Activated CD4-positive, alpha-beta T cell treated with anti-CD3 and anti-CD28 coated beads, Interleukin-2, amount 50 U/mL, for 24 hours (primary cell): ENCODE results near the gene LIN54.
A peak's percentile ranks its signal among the peaks of the same experiment; 100 is the strongest.
"Not testable (repeated sequence)": the region's sequence is repeated elsewhere in the genome, so short reads cannot be mapped to it uniquely, and the experiment has no call there.

ENCODE experiments used
- DNase-seq, 2 donors: peaks; one replicate each; pipeline ENCODE4 v3.0.0-alpha.2; 2020; ENCODE audit warnings: low read depth in 1 of 2, low spot score in 1 of 2

Gene LIN54

DNA sequence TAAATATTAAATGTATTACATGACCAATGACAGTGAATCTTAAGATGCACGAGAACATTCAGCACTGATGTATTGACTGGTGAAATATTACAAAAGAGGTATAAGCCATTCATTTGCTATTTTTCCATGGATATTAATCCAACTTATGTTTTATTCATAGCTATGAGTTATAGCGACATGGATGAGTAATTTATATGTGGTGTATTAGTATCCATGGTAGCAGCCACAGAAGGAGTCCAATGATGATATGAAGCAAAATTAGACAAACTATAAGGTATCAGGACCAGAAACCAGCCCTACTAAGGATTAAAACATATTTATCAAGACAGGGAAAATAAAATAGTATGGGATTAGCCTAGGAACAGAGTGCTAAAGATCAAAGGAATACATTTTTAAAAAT lies 59.4 kb downstream of the LIN54 start:
- no peak for DNase-seq

DNA sequence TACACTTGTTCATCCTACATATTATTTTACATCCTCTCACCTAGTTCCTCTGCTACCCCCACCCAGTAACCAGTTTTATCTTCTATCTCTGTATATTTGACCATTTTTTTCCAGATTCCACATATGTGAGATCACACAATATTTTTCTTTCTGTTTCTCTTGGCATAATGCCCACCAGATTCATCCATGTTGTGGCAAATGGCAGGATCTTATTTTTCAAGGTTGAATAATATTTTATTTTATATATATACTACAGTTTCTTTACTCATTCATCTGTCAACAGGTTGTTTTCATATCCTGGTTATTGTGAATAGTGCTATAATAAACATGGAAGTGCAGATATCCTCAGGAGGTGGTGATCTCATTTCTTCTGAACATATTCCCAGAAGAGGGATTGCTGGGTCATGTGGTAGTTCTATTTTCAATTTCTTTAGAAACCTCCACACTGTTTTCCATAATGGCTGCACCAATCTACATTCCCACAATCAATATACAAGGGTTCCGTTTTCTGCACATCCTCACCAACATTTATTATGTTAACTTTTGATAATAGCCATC lies 61.9 kb downstream of the LIN54 start:
- DNase-seq: no peak

DNA sequence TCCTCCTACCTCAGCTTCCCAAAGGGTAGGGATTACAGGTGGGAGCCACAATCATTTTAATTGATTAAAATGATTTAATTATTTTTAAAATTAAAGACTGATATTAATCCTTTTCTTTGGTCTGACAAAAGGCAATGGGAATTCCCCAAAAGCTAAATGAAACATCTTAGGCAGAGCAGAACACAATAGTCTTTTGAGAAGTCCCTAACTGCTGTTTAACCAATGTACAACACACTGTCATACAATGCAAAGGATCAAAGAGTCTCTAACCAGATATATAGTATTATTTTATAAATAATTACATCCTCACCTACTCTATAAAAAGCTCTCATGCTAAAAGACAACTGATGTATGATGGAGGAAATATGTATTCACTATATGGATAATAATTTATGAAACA lies 63.1 kb downstream of the LIN54 start:
- no peak for DNase-seq

DNA sequence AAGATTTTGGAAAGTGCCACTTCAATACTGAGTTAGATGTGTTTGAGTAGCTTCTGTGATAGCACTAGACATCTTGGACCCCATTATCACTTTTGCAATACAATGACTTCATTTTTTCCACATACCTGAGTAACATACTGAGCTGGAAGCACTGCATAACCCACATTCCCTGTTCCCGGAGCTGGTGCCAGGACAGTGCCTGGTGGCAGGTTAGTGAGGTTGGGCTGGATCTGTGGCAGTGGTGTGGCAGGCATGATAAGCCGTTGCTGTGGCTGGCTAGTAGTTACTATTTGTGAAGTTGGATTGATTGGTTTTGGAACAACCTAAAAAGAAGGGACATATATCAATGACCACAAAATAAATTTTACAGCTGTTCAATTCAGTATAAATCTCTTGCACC lies 71.2 kb downstream of the LIN54 start:
- no peak for DNase-seq

DNA sequence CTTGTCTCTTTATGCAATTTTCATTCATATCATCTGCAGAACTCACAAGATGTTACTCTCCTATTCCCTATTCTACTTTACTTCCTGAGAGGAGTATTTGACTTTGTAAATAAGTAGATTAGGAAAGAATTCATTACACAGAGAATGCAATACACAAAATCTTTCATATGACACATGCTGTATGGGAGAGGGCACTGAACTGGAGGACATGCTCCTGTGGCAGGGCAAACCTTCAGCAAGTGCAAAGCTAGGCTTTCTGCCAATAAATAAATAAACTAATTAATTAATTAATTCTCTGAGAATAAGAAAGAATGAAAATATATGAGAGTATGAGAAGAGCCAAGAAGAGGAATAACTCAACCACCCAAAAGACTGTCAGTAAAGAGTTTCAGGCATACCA lies 76.2 kb downstream of the LIN54 start:
- no peak for DNase-seq

DNA sequence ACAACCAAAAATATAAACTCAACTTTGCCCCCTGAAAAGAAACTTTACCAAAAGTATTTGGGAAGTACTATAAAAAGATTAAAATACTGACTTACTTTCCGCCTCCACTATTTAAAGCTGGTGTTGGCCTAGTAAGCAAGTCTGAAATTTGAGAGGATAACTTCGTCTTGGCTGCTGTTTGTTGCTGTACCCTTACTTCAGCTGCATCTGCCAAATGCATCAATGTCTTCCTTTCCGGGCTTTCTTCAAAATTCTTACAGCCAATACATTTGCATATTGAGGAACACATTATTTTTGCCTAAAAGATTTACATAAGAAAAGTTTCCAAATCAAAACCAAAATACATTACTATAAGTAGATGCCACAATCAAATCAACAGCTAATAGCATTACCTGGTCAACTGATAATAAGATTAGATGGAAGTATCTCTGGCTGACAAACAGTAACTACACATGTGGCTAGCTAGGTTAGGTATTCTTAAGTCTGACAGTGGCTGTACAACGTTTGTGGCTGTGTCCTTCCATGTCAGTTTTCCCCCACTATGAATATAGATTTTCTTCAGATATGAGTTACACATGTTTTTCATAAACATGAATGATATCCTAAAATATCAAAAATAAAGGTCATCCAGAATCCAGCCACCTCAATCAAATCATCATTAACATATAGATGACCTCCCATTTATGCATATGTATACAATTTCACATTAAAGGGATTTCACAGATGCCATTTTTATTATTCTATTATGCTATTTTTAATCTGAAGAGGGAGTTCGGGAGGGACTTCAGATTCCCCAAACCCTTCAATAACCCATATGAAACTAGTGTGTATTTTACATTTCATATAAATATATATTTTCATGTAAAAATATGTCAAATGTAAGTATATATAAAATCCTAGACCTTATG lies 79.5 kb downstream of the LIN54 start:
- DNase-seq: no peak

DNA sequence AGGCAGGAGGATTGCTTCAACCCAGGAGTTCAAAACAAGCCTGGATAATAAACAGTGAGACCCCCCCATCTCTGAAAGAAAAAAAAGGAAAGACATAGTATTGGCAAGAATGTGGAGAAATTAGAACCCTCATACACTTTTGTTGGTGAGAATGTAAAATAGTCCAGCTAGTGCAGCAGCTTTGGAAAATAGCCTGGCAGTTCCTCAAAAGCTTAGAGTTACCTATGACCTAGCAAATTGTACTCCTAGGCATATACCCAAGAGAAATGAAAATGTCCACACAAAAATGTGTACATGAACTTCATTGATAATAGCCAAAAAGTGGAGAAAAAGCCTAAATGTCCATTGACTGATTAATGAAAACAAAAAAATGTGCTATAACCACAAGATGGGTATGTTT lies 88.8 kb downstream of the LIN54 start:
- DNase-seq: no peak

DNA sequence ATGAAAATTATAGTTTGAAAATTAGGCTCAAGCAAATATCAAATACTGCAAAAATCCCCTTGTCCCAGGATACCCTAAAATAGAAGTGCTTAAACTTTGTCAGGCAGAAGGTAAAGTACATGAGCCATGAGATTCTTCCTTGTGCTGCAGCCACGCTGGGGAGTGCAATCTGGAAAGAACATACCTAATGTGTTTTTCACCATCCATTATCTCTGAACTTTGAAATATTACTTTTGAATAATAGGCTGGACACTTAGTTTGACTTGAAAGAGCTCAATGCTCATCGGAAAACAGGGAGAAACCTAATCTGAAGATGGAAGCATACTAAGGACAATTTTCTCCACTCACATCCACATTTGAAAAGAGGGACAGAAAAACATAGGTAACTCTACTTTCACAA lies 91.2 kb downstream of the LIN54 start:
- no peak for DNase-seq

DNA sequence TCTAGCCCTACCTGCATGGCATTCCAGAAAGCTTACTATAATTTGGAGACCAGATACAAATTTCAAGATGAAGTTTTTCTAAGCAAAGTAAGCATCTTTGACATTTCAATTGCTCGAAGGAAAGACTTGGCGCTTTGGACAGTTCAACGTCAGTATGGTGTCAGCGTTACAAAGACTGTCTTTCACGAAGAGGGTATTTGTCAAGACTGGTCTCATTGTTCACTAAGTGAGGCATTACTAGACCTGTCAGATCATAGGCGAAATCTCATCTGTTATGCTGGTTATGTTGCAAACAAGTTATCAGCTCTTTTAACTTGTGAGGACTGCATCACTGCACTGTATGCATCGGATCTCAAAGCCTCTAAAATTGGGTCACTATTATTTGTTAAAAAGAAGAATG lies 92.5 kb downstream of the LIN54 start:
- DNase-seq: no peak

DNA sequence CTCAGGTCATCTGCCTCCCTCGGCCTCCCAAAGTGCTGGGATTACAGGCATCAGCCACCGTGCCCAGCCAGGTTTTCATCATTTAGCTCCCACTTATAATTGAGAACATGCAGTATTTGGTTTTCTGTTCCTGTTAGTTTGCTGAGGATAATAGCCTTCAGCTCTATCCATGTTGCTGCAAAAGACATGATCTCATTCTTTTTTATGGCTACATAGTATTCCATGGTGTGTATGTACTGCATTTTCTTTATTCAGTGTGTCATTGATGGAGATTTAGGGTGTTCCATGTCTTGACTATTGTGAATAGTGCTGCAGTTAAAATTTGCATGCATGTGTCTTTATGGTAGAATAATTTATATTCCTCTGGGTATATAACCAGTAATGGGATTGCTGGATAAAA lies 96.7 kb downstream of the LIN54 start:
- DNase-seq: not testable (repeated sequence)

DNA sequence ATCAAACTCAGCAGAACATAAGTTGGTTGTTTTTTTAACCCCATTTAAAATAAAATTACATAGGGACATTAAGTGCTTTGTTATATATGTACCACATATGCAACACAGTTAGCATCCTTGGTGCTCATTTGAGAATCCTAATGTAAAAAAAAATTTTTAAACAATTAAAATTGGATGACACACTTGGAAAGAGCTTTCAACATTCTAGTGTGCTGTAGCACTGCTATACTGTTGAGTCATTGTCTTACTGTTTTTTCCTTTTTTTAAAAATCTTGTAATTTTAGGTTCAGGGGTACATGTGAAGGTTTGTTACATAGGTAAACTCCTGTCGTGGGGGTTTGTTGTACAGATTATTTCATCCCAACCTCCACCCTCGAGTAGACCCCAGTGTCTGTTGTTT lies 97.3 kb downstream of the LIN54 start:
- DNase-seq: no peak

DNA sequence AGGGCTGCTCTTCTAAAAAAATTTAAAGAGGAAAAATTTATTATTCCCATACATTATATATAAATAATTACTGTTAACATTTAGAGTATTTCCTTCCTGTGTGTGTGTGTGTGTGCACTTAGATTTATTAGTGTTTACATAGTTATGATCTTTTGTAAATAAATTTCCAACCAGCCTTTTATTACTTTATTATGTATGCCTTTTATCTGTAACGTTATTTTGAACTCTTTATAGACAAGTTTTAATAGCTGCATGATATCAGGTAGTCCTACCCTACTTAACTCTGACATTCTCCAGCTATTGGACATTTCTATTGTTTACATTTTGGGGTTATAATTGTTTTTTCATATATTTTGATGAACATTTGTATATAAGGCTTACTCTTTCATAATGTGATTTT lies 101.3 kb downstream of the LIN54 start:
- DNase-seq: no peak

DNA sequence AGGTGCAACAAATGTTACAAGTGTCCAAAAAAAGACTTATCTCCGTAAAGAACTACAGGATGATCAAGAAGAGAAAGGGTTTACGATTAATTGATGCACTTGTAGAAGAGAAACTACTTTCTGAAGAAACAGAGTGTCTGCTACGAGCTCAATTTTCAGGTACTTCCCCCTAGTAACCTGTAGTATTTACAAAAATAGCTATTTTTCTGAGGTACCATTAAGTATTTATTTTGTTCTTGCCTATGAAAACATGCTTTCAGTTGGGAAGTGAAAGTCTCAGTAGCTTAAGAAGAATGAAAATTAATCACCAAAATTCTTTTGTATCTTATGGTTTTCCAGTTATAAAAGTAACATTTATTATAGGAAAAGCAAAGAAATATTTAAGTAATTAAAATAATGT lies 104.2 kb downstream of the LIN54 start:
- no peak for DNase-seq

DNA sequence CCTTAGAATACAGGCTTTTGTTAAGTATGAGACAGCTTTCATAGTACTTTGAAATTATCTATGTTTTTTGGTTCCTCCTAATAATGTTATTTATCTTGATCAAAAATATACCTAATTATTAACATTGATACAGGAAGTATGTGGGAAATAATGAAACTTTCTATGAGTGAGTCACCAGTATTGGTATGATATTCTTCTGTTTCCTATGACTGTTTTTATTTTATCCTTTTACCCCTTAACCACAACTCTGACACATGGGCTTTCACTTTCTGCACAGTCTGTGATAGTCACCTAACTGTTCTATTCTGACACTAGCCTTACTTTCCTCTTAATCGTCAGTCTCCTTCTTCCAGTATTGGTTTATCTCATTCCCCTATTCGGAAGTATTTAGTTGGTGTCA lies 105.4 kb downstream of the LIN54 start:
- DNase-seq: peak in 1 of 2 donors; percentile 59

DNA sequence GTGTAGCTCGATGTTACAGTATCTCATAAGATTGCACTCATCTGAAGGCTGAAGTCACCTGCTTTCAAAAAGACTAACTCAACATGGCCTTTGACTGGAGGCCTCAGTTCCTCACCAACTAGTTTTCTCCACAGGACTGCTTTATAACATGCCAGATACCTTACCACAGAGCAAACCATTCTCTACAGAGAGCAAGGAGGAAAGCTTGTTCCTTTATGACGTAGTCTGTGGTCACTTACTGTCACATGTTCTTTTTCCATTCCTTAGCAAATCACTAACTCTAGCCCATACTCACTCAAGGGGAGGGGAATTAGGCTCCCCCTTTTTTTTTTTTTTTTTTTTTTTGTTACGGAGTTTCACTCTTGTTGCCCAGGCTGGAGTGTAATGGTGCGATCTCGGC lies 106.9 kb downstream of the LIN54 start:
- no peak for DNase-seq

DNA sequence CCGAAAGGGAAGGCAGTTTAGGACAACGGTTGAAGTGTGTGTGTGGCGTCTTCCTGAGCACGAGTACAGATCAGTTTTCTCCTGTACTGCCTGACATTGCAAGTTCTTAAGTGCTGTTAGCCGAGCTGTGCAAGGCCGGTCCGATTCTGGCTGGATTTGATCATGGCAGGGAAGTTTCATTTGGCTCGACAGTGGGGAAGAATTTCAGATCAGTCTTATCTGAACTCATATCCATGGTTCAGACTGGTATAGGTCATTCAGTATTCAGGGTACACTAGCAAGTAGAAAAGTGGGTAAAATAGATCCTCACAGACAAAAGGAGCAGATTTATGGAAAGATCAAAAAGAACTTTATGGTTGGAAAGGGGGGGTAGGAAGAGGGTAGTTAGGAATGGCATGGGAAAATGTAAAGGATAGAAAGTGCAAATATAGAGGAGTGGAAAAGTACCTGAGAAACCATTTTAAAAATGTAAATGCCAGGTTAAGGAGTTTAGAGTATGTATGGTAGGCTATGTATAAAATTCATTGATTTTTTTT lies 109.4 kb downstream of the LIN54 start:
- no peak for DNase-seq

DNA sequence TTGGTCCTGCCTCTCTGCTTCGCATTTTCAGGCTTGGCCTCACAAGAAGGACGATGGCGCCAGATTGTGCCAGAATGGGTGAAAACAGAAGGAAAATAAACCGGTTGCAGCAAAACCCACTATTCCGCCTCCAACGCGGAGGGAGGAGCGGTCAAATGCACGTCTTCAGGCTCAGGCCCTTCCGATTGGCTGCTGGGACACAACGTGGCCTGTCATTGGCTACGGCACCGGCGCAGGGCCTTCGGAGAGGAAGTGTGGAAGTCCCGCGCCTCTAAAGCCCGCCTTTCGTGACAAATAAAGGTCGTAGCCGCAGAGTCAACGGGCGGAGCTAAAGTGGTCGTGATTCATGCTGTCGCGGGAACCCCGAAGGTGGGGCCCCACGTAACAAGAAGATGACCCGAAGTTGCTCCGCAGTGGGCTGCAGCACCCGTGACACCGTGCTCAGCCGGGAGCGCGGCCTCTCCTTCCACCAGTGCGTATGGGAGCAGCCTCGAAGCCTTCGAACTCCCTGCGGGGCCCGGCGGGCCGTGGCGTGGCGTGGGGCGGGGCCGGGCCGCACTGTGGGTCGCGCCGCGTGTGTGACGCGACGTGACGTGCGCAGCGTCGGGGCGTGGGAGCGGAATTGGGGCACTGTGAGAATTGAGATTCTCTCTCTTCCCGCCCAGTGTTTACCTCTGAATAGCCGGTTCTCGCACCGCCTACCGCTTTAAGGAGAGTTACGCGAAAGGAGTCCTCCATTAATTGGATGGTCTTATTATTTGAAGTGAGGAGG lies 110.0 kb downstream of the LIN54 start, which contains the start of gene THAP9:
Gene THAP9 (plus strand): TSS at position 325 of the 772 bp plus-strand sequence. CDS start 68 bp downstream, at position 393.
- DNase-seq: peak; percentile 92 to 97

DNA sequence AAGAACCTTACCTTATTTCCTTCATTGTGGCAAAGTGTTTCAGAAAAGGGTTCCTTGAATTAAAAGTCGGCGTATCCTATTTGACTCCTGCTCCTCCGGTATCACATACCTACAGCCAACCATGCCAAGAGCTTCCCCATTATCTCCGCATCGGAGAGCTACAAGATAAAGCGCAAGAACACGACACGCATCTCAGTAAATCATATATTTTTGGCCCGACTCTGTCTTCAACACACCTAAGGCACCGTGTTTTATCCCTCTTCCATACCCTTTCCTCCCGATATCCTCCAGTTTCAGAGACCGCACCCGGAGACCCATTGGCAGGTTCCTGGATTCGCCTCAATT lies 110.6 kb downstream of the LIN54 start:
- DNase-seq: peak in 1 of 2 donors; percentile 22

DNA sequence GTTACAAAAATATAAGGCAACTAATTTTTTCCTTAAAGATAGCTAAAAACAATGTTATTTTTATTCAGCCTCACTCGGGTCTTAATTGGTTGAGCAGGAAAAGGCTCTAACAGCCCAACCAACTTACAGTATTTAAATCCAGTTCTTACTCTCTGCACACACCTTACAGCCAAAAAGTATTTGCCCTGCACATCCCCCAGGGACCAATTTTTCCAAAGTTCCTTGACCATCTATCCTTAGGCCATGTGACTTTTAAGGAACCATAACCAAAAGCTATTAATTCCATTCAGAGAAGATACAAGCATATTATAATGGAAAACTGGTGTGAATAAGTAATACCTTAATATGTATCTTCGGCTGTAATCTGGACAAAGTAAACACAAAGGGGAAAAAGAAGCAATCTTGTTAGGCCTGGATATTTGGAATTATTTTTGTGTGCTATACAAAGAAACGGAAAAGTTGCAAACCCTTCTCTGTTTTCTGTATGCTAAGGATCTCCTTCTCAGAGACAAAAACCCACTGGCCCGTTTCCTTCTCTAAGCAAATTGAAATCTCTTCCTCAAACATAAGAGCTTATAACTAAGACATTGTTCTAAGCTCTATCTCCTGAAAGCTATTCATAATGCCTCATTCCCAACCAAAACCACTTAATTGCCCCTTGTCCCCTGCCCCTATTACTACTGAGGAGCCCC lies 111.1 kb downstream of the LIN54 start:
- no peak for DNase-seq

DNA sequence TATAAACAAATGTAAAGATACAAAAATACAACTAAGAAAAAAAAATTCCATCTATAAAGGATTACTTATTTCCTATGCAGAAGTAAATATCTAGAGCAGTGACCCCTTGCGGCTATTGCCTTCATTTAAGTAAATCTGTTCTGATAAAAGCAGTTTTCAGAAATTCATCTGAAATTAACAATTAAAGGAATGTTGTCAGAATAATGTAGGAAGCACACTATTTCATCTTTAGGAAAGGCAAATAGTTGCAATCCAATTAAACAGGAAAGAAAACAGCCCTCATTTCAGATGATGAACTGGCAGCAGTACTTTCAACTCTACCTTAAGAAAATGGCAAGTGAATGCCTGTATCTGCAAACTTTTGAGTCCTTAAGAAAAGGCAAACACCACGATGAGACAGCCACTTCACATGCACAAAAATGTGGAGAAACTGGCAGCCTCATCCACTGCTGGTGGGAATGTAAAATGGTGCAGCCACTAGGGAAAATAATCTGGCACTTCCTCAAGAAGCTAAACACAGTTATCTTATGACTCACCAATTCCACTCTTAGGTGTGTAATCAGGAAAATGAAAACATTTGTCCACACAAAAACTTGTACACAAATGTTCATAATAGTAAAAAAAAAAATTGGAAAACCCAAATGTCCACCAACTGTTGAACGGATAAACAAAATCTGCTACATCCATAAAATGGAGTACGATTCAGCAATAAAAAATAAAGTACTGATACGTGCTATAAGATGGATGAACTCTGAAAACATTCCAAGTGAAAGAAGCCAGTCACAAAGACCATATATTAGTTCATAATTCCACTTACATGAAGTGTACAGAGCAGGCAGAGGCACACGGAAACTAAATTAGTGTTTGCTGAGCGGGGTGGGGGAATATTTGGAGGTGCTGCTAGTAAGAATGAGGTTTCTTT lies 112.0 kb downstream of the LIN54 start:
- DNase-seq: no peak
